Cerebellar nuclear complex (tissue), 1 donor: ENCODE results near the gene CBFA2T2.
"Not testable (repeated sequence)": the region's sequence is repeated elsewhere in the genome, so short reads cannot be mapped to it uniquely, and the experiment has no call there.

Experiments used
- DNase-seq, 2 experiments: peaks; one replicate each; lab custom pipeline; 2025; lab: John Stamatoyannopoulos, UW

Gene CBFA2T2

GRCh38 chr20:33549229-33549999, 59.5 kb downstream of the CBFA2T2 start:
- no peak for DNase-seq

GRCh38 chr20:33551778-33552177, 61.9 kb downstream of the CBFA2T2 start:
- no peak for DNase-seq

DNA sequence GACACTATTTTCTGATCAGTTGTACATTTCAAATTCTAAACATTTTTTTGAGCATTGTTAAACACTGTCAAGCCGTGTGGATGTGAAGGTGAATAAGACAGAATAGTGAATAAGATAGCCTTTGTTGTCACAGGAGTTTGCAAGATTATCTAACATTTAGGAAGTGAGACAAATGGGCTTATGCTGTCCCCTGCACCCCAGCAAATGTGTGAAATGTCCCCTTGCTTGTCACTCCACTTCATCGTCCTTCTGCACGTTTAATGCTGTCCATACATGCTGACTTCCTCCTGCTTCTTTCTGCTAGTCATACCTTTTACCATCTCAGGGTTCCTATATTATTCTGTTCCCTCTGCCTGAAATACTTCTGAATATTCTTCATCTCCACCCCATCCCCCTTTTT, 62.6 kb downstream of the CBFA2T2 start:
- DNase-seq = no peak

GRCh38 chr20:33553516-33553915, 63.6 kb downstream of the CBFA2T2 start:
- DNase-seq = no peak

DNA sequence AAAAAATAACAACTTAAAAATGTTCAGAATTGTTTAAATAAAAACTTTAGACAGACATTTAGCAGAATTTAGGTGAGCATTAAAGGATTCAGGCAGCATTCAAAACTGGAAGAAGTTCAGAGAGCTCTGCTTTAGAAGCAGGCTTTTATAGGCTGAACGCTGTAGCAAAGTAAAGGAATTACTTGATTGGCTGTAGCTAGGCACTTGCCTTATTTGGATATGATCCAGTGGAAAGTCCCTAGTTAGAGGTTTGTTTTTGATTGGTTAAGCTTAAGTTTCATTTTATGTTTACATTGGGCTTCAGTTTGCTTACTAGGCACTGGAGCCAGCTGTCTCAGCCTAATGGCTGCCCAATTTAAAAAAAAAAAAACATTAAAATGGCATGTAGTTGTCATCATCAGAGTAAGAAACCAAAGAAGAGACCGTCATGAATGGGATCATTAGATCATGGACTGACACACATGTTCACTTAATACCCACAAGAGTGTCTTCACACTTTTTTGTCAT, 65.1 kb downstream of the CBFA2T2 start:
- no peak for DNase-seq

DNA sequence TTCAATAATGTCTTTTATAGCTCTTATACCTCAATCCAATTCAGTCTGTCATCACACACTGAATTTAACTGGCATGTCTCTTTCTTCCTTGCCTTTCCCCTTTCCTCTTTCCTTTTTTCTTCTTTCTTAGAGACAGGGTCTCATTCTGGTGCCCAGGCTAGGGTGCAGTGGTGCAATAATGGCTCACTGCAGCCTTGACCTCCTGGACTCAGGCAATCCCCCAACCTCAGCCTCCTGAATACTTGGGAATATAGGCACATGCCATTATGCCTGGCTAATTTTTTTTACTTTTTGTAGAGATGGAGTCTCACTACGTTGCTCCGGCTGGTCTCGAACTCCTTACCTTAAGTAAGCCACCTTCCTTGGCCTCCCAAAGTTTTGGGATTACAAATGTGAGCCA, 65.9 kb downstream of the CBFA2T2 start:
- no peak for DNase-seq

GRCh38 chr20:33556246-33556645, 66.3 kb downstream of the CBFA2T2 start:
- DNase-seq = no peak

DNA sequence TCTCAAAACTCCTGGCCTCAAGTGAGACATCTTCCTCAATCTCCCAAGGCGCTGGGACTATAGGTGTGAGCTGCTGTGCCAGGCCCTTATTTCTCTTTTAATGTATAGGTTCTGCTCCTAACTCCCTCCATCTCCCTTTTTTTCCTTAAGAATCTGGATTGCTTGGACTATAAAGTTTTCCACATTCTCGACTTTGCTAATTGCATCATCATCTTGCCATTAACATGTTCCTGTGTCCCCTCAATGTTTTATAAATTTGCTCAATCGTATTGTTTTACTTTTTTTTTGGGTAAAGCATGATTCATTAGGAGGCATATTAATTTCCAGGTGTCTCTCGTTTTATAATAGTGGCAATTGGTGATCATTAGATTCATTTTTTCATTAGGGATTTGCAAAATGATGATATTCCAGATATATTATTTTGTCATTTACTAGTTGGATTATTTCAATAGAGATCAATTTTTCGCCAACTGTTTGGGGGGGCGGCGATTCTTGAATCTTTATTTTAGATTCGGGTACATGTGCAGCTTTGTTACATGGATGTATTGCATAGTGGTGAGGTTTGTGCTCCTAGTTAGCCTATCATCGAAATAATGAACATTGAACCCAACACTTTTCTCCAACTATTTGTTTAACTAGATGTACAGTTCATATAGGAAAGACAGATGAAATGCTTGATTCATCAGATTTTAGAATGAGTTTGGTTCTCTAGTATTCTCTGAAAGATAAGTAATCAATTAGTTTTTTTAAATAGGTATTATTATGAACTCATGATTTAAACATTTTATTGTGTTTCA, 68.7 kb downstream of the CBFA2T2 start:
- no peak for DNase-seq

DNA sequence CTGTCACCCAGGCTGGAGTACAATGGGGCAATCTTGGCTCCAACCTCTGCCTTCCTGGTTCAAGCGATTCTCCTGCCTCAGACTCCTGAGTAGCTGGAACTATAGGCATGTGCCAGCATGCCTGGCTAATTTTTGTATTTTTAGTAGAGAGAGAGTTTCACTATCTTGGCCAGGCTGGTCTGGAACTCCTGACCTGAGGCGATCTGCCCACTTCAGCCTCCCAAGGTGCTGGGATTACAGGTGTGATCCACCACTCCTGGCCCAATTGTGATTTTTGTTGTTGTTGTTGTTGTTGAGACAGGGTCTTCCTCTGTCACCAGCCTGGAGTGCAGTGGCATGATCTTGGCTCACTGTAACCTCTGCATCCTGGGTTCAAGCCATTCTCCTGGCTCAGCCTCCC, 69.3 kb downstream of the CBFA2T2 start:
- no peak for DNase-seq

DNA sequence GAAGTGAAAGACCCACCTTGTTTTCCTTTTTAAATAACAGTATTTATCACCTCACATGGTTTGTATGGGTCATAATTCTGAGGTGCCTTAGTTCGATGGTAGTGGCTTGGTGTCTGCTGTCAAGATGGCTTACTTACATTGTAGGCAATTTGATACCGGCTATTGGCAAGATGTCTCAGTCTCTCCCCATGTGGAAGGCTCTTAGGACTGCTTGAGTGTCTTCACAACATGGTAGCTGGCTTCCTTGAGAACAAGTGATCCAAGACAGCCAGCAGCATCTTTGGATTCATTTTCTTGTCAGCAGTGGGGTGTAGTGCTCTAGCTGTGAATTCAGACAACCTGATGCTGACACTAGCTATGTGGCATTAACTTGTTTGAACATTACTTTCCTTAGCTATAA, 70.1 kb downstream of the CBFA2T2 start:
- no peak for DNase-seq

DNA sequence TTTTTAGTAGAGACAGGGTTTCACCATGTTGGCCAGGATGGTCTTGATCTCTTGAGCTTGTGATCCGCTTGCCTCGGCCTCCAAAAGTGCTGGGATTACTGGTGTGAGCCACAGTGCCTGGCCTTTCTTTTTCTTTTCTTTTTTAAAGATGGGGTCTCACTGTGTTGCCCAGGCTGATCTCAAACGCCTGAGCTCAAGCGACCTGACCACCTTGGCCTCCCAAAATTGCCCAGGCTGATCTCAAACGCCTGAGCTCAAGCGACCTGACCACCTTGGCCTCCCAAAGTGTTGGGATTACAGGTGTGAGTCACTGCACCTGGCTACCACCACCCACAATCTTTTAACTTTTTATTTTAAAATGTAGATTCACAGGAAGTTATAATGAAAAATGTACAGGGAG, 71.2 kb downstream of the CBFA2T2 start:
- not testable (repeated sequence) for DNase-seq

DNA sequence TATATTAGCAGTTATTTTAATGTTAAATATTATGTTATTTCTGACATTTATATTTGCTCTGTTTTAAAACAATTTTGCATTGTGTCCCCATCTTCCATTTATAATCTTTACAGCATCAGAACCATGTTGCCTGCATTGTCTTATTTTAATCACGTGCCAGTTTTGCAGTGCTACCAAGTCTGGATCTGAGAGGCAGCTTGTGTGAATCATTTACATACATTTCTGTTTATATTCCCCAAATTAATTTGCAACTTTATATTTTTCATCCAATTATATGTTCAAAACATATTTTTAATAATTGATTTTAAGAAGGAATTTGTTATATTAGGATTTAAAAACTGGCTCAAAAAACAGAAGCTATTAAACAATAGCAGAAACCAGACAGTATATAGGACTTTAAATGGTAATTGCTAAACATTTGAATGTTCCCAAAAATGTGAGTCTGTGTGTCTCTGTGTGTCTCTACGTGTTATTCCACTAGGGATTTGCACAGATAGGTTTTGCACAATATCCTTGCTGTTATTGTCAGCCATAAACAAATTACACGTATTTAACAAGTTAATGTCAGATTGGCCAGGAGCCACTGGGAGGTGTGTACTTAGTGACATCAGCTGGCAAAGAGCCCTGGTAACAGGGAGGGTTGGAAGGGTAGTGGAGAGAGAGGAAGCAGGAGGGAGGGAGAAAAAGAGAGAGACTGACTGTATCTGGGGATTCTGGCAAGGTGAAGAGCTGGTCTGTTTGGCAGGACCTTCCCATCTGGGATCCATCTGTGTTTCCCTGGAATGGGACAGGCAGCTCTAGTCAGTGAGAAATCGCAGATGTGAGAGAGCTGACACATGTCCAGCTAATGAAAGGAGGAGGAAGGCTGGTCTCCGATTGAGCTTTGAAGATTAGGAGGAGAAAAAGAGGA, 72.1 kb downstream of the CBFA2T2 start:
- DNase-seq = peak; percentile 89 to 95

DNA sequence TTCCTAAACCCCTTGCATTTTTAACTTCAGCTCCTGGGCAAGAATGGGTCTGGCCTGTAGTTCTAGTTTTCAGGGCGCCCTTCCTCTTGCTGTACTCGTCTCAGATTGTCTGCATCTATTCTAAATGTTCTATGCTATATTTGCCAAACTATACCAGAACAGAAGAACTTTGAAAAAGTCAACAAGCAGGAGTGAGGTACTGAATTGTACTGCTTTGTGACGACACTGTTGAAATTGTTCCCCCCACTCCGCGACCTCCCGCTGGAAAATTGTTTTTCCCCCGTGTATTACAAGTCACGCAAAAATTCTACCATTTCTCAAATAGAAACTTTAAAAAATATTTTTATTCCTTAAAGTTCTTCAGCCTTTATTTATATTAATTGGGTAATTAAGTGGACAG, 73.9 kb downstream of the CBFA2T2 start:
- no peak for DNase-seq

DNA sequence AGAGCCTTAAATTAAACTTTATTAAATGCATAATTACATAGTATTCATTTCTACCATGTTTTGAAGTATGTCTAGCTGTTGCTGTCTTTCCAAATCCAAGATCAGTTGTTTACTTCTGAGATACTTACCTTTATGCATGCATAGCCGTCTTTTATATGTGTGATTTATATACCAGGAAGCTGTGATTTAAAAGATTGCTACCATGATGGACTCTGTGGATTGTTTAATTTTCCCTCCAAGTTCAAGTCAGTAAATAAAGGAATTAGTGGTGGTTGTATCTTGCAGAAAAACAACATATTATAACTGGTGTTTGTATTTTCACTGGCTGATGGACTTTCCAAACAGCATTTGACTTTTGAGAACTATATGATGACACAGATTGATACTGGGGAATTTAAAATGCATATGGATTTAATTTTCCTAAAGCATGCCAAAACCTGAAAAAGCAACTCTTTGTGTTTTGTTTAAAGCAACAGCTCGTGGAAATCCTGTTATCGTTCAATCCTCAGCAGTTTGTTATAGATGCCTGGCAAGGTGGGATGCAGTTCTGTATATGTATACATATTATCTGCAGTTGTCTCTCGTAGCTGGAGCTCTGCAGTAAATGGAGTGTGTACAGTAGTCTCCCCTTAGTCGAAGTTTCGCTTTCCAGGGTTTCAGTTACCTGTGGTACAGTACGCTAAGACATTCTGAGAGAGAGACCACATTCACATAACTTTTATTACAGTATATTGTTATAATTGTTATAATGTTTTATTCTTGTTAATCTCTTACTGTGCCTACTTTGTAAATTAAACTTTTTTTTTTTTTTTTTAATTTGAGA, 77.1 kb downstream of the CBFA2T2 start:
- no peak for DNase-seq

DNA sequence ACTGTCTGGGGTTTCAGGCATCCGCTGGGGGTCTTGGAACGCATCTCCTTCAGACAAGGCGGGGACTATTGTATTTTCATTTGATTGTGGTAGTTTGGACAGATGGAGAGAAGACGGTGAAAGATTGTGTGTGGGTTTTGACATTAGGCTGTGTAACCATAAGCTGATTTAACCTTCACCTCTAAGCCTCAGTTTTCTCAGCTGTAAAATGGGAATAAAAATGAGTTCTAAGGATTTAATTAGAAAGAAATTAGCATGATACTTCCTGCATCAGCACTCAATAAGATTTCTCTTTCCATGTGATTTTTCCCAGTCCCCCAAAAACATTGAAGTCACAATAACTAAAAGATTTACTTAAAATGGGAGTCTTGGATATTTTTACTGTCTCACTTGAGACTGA, 78.1 kb downstream of the CBFA2T2 start:
- no peak for DNase-seq

GRCh38 chr20:33568378-33568777, 78.5 kb downstream of the CBFA2T2 start:
- no peak for DNase-seq

GRCh38 chr20:33568868-33569801, 79.2 kb downstream of the CBFA2T2 start:
- no peak for DNase-seq

DNA sequence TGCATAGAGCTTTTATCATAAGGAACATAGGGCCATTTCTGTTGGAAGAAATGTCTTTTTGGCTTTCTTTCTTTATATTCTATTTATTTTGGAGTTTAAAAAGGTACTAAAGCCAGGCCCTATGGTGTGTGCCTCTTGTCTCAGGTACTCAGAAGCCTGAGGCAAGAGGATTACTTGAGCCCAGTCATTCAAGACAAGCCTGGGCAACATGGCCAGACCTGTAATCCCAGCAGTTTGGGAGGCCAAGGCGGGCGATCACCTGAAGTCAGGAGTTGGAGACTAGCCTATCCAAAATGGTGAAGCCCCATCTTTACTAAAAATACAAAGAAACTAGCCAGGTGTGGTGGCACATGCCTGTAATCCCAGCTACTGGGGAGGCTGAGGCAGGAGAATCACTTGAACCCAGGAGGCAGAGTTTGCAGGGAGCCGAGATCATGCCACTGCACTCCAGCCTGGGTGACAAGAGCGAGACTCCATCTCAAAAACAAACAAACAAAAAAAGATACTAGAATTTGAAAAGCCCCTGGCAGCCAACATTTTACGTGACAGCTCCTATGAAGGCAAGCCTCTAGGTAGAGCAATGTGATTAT, 80.0 kb downstream of the CBFA2T2 start:
- DNase-seq = no peak

GRCh38 chr20:33570743-33571142, 80.8 kb downstream of the CBFA2T2 start:
- DNase-seq = no peak

DNA sequence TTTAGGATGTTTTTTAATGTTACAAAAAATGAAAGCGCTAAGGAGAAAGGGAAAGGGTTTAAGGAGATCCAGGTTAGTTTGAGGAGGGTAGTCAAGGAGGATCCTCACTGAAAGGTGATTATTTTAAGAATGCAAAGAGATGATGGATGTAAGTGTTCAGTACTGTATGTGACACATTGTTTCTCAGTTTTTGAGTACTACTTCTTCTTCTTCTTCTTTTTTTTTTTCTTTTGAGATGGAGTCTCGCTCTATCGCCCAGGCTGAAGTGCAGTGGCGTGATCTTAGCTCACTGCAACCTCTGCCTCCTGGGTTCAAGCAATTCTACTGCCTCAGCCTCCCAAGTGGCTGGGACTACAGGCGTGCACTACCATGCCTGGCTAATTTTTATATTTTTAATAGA, 83.4 kb downstream of the CBFA2T2 start:
- DNase-seq = not testable (repeated sequence)
